Raji (cell line): Measurements from ENCODE around the gene CHD5.

Source experiments
- POLR2A ChIP-seq: IDR thresholded peaks from 2 replicates; pipeline ENCODE4 v1.6.1; 2011; ENCODE audit warnings: low read depth, low read length, control low read depth; ENCODE audit not compliant: insufficient read depth

CHD5 gene

DNA sequence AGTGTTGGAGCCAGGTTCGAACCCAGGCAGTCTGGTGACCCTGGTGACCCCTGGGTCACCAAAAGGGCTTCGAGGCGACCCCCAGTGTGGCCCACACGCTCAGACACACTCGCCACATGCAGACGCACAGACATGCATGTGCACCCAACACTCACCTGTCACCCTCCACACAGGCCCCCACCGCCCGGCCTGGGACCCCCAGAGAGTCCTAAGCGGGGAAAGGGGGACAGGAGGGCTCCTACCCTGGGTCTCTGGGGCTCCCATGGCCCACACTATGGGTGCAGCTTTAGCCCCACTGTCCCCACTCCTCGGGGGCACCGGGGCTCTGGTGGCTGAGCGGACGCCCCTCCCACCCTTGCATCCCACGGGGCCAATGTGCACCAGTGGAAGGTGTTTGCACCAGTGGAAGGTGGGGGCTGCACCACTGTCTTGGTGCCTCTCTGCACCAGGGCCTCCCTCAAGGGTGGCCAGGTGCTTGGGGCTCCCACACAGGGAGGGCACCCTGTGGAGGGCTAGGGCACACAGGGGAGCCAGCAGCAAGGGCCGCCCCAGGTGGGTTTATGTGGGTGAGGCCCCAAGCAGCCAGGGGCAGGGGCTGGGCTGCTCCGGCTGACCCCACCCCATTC is 9.9 kb downstream of the CHD5 start:
- TF ChIP-seq POLR2A = no peak

DNA sequence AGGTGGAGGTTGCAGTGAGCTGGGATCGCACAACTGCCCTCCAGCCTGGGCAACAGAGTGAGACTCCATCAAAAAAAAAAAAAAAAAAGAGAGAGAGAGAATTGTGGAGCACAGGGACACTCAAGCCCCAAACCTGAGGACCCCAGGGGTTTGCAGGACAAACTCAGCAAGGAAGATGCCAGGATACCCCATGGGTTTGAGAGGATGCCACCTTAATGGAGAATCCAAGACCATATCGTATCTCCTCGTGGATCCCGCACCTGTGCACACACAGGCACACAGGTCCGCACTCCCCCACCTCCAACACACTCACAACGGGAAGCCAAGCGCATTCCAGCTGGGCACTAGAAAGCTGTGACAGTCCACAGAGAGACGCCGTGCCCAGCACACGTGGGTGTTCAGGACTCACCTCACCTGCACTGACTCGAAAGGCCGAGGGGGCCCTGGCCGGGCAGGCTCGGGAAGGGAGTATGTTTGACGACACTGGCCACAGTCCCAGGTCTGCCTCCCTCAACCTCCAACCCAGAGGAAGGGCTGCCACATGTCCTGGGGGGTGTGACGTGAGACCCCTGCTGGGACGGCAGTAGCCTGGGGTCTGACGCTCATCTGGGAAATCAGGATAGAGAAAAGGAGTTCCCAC is 11.1 kb downstream of the CHD5 start:
- TF ChIP-seq POLR2A = no peak

DNA sequence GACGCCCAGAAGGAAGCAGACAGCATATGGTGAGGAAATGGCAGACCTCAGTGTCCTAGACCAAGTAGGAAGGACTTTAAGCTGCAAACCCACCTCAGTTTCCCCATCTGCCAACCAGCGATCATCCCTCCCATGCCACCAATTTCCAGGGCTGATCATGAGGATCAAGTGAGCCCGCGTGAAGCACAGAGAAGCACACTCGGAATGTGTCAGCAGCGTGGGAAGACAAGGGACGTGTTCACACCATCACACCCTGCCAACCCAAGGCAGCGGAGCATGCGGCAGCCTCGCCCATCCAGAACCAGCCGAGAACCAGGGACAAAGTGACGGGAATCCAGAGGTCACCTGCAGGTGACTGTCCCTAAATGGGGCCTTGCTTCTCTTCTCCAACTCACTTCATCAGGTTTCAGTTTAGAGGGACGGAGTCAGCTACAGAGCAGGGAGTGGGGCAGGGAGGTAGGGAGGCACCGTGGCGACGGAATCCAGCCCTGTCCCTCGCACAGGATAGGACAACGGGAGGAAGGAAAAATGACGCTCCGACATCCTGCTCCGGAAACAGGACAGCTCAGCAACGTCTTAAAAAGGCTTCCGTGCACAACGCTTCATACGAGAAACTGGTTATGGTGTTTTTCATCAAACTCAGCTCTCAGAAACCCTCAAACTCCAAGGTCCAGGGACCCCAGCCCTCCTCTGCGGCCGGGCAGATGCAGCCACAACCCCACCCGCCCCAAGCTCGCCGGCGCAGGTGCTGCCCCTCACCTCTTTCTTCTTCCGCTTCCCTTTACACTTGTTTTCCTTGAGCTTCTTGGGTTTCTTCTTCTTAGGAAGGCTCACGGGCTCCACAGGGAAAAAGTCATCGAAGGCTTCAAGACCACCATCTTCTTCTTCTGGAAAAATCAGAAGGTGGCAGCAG is 12.5 kb downstream of the CHD5 start:
- no peak for TF ChIP-seq POLR2A

DNA sequence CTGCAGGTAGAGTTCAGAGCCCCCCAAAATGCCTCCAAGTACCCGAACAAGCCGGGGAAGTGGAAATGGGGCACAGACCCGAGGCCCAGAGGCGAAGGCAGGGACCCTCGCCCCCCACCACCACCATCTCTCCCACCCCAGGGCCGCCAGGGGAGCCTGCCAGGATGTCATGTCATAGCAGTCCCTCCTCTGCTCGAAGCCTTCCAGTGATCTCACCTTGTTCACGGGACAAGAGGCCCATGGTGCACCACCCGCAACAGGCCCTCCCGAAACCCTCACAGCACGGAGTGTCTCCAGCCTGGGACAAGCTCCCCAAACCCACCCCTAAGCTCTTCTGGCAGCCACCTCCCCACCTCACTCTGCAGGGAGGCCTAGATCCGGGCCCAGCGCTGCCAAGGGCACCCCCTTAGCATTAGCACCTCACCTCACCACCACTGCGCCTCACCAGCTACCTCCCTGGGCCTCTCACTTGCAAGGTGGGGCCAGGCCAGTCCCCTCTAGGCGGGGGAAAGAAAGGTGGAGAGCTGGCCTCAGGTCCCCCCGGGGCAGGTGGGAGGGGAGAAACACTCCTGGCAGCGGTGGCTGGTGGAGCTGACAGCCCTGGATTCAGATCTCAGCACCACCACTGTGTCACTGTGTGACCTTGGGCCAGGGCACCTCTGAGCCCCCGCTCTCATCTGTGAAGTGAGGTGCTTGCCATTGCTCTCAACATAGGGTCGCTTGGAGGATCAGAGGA is 13.3 kb downstream of the CHD5 start:
- no peak for TF ChIP-seq POLR2A

DNA sequence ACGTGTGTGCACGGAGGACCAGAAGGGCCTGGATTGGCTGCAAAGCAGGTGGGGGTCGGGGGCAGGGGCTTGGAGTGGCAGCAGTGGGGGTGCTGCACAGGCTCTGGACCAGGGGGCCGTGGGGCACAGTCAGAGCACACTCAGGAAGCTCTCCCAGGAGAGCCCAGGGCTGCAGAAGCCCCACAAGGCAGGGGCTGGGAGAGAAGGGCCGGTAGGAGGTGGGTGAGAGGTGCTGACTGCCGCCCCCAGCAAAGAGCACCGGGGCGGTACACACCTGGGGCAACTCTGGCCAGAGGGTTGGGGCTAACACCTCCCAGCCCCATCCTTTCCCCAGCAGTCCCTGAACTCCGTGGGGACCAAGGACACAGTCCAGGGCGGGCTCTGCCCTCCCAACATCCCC is 13.9 kb downstream of the CHD5 start:
- TF ChIP-seq POLR2A = no peak

DNA sequence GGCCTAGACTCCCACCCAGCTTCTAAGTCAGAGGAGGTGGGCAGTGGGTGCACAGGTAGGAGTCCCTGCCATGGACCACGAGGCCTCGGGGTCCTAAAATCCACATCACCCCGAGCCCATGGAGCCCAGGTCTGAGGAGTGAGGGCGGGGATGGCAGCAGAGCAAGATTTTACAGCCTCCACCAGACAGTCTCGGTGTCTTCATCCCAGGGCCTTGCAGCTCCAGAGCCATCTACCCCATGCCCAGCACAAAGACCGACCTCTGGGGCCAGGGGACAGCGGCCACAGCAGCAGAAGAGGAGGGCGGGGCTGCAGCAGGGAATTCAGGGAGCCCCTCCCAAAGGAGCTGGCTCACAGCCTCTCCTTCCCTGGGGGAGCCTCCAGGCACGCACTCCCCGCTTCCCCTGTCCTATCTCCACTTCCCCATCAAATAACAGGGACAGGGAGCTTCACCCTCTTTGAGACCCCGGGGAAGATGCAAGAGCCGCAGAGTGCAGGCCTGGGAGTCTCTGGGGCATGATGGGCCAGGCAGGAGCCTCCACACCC is 14.6 kb downstream of the CHD5 start:
- no peak for TF ChIP-seq POLR2A

DNA sequence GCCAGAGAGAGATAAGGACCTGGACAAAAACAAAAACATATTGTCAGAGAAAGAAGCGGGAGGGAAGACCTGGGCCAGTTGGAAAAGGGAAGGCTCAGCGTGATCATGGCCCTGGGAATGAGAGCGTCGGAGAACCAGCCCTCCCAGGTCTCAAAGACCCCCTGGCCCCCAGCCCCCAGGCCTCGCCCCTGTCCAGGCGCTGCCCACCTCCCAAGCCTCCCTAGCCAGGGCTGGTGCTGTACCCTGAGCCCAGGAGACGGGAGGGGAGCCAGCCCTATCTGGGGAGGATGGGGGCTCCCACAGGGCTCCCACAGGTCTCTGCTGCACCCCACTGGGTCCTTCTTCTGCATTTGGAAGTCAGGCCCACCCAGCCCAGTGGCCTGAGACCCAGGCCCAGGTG is 15.1 kb downstream of the CHD5 start:
- no peak for TF ChIP-seq POLR2A

DNA sequence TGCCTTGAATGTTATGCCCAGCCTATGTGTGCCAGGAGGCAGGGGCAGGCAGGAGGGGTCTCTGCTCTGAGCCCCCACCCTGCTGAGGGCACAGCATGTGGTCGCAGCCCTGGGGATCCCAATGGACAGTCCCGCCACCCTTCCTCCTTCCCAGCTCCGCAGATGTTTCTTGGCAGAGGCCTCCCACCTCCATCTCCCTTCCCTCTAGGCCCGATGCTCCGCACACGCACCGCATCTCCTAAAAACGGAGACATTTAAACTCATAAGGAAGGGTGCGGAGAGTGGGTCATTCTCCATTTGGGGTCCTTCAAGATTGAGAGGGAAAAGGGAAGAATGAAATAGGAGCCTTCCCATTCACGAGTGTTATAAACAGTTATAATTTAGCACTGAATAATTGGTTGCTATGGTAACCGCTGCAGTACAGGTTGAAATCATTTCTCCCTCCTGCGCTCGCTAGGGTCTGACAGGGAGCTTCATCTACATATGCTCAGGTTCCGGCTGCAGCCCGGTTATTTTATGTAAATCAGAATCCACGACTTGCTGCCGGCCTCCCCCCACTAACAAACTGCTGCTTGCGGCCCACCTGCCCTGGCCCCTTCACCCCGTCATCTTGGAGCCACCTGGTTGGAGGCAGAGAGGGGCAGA is 16.0 kb downstream of the CHD5 start:
- TF ChIP-seq POLR2A = no peak

DNA sequence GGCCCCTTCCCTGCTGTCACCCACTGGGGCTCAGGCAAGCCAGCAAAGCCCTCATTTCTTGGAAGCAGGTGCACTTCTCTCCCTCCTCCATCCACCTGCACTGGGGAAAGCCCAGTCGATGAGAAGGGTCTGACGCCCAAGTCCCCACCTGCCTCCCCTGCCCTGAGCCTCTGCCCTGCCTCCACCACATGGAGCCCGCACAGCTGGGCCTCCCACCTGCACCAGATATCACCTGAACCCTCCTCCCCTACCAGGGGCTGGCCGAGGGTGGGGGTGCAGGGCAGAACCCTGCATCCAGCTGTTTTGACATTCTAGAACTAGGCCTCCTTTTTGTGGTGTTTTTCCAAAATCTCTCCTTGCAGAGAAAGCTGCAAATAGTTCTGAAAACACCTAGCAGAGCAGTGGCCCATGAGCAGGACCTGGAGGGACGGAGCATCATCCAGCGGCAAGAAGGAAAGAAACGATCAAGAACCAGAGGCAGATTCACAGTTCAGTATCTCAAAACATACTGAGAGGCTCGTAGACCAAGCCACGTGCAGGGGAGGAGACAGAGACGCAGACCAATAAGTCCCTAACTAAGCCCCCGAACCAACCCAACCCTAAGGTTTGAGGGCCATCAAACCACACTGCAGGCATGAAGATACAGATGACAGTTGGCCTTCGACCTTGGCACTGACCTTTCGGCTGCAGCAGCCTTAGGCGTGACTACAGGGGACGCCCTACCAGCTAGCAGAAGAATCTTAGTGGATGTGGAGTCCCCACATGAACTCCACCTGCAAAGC is 16.7 kb downstream of the CHD5 start:
- TF ChIP-seq POLR2A = no peak

DNA sequence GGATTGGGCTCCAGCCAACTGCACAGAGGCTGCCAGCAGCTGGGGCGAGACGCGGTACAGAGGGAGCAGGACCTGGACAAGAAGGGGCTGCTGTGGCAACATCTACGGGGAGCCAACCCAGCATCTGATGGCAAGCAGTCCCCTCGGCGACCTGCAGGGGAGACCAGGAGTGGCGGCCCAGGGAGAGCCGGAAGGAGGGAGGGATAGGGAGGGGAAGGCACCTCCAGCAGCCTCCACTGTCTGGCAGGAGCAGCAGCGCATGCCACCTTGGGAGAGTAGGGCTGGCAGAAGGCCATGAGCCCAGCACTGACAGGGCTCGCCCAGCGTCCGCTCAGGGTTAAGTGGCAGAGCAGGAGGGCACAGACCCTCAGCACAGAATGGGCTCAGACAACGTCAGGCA is 17.3 kb downstream of the CHD5 start:
- TF ChIP-seq POLR2A = no peak

DNA sequence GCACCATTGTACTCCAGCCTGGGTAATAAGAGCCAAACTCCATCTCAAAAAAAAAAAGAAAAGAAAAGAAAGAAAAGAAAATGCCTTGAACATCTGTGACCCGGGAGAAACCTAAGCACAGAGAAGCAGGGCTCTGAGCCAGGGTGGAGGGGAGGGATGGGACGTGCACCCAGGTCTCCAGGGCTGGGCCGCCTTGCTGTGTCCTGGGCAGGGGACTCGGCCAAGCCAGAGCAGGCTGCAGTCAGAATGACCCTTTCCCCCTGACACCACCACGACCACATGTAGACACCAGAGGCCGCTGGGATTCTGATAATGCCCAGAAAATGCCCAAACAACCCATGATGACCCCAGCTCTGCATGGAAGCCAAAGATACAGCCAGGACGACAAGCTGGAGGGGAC is 17.8 kb downstream of the CHD5 start:
- no peak for TF ChIP-seq POLR2A

DNA sequence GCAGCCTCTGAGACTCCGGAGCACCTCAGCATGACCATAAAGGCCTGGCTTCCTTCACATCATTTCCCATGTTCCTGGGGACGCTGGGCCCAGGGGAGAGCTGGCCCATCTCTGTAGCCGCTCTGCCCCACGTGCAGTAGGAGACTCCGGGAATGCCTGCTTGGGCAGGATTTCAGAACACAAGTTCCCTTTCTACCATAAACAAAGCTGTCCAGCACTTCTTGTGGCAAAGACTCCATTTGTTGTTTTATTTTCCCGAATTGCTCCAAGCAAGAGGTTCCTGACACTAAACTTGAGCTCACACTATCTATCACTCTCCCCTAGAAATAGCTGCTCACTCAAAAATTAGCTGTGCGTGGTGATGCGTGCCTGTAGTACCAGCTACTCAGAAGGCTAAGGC is 21.9 kb downstream of the CHD5 start:
- TF ChIP-seq POLR2A = no peak

DNA sequence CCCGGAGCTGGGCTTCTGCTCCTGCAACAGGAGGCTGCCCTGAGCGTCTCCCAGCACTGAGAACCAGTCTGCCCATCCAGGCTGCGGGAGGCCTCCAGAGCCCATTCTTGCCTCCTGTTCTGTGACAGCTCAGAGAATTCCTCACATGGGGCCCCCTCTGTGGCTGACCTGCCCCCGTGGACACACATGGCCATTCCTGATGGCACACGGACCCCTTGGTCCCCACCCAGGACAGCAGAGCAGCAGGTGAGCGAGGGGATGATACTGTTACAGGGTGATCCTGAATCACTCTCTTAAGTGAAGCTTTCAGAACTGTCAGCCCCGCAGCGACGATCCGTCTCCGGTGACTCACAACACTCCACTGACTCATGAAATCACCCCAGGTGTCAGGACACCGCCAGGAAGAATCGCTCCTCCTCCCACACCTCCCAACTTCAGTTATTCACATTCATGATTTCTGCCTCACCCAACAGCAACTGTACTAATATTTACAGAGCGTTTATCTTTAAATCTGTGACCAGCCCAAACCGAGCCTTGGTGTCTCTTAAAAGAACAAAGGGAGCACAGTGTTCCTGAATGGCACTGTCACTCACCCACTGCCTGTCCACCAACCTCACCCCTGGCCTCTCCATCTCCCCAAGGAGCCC is 22.5 kb downstream of the CHD5 start:
- TF ChIP-seq POLR2A = no peak
